NCI-H1694 (cell line): ENCODE results near the gene DOCK4.
A peak's percentile ranks its signal among the peaks of the same experiment; 100 is the strongest.

Source experiments
- DNase-seq: peaks from one replicate; lab custom pipeline; 2025; lab: John Stamatoyannopoulos, UW

The DOCK4 gene

DNA sequence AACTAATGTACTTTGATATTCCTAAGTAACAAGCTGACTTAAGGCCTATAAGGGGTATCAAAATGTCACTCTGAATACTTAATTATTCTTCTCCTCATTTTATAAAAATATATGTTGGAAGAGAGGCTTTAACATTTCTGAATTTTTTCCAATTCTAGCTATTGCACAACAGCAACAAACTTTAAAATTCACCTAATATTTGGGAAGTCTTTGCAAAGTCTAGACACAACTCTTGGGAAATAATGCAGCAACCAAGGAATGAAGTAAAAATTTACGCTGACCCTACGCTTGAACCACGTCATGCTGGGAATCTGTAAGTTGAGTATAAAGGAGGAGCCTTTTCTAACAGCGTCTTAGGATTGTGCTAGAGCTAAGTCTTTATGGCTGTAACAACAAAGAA is 400.0 kb downstream of the DOCK4 start:
- no peak for DNase-seq

GRCh38 chr7:111803015-111803758 is 403.0 kb downstream of the DOCK4 start:
- DNase-seq: no peak

- DNase-seq: no peak
These were observed 403.9 kb downstream of the DOCK4 start for GRCh38 chr7:111802194-111802772.

- no peak for DNase-seq
These were observed 404.9 kb downstream of the DOCK4 start for GRCh38 chr7:111801277-111801676.

DNA sequence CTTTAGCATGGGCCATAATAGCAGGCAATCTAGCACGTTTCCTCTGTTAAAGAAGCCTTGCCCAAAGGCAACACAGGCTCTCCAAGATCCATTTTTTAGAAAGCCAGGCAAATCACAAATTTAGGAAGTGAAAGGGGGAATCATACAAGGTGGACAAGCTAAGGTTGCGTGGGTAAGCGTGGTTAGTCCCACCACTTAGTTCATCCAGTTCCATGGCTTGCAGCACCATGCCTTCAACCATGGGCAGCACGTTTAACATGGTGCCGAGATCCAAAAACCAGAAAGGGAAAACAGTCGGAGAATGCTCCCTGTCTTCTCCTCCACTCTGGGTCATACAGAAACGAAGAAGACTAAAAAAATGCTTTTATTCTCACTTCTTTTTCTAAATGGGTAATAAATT is 409.5 kb downstream of the DOCK4 start:
- DNase-seq: no peak

- DNase-seq: no peak
These were observed 416.3 kb downstream of the DOCK4 start for GRCh38 chr7:111789870-111790269.

DNA sequence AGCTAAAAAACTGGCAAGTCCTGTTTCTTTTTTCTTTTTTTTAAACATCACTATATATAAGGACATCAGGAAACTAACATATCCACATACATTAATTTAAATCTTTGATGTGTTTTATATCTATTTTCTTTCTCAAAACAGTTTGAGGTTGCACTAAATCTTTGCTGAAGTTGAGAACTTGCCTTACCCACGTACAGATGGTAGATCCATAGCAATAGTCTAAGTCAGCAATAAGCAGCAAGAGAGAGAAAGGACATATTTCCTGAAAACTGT is 417.2 kb downstream of the DOCK4 start:
- DNase-seq: no peak

- DNase-seq: no peak
These were observed 417.7 kb downstream of the DOCK4 start for GRCh38 chr7:111788286-111789047.

GRCh38 chr7:111787741-111788140 is 418.5 kb downstream of the DOCK4 start:
- no peak for DNase-seq

DNA sequence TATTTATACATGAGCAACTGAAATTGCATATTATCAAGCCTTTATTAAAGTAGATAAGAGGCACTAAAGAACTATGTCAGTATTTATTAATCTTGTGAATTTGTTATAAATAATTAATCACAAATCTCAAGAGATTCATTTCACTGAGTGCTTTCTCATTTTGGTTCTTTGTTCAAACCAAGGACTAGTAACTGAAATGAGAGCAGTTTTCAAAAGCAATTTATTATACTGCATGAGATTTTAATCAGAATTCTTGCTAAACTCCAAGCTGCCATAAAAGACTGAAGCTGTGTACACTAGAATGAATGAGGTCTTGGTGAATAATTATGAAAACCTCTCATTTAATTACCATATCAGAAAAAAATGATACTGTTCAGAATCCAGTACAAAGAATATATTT is 419.1 kb downstream of the DOCK4 start:
- no peak for DNase-seq

DNA sequence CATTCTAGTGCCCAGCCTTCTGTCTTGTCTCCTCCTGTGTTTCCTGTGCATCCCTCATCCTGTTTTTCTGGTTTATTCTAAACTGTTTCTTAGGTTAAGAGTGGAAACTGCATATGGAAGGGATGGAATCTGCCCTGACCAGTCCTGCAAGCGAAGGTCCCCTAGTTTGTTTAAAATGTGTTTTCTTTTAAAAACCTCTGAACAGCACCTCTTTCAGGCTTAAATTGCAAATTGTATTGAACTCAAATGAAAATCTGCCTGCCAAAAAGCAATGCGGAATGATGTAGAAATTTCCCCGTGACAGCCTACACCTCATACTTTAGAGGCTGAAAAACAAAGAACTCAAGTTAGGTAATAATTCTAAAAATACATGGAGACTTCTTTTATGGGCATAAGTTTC is 421.1 kb downstream of the DOCK4 start:
- no peak for DNase-seq

- no peak for DNase-seq
These were observed 421.9 kb downstream of the DOCK4 start for GRCh38 chr7:111784296-111784695.

GRCh38 chr7:111783854-111784253 is 422.3 kb downstream of the DOCK4 start:
- no peak for DNase-seq

- DNase-seq: no peak
These were observed 425.7 kb downstream of the DOCK4 start for GRCh38 chr7:111780527-111780926.

- no peak for DNase-seq
These were observed 431.0 kb downstream of the DOCK4 start for GRCh38 chr7:111775206-111775605.

DNA sequence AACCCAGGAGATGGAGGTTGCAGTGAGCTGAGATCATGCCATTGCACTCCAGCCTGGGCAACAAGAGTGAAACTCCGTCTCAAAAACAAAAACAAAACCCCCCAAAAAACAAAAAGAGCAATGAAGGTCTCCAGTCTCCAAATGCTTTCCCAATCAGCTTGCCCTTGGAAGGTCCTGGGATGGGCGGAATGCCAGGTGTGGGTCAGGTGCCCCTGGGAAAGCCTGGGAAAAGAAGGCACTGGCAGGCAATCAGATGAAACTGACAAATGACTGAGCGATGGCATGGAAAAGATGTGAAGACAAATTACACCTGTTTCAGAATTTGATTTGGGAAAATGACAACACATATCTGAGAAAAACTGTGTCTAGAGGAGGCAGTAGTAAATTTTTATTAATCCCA is 433.5 kb downstream of the DOCK4 start:
- DNase-seq: no peak

- DNase-seq: no peak
These were observed 434.6 kb downstream of the DOCK4 start for GRCh38 chr7:111771638-111772037.

DNA sequence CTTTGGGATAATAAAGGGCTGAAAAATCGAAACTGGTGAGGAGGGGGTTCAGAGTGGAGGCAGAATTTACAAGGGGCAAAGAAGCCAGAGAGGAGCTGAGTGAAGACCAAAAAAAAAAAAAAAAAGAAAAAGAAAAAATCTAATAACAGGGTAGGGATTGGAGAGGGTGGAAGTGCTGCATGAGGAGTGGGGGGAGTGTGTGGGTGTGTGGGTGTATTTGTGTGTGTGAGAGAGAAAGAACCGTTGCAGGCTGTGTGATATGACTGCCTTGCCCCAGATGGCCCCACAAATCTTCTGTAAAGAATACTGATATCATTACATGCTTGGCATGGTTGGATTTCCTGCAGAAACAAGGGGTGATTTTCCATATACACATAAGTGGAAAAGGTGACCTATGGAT is 436.1 kb downstream of the DOCK4 start:
- no peak for DNase-seq

- peak; percentile 21 for DNase-seq
These were observed 440.2 kb downstream of the DOCK4 start for GRCh38 chr7:111765751-111766643.

DNA sequence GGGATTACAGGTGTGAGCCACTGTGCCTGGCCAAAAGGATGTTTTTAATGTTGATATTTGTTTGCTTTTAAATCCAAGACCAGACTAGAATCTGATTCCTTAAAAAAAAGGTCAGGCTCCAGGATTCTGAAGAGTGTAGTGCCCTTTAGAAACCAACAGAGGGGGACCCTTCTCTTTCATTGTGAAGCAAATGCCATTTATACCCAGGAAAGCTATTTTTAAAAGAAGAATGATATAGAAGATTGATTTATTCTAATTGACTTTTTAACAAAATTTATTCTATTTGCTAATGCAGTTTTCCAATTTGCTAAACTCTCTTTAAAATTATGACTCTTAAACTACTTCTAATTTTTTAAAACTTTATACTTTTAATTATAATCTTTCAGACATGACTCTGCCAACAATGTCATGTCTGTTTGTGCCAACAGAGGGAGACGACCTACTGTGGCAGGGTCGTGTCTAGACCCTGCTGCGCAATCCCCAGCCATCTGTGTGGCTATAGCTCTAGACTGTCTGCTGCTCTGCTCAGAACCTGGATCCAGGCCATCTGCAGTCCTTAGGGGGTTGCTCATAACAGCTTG is 442.9 kb downstream of the DOCK4 start:
- peak; percentile 57 for DNase-seq

DNA sequence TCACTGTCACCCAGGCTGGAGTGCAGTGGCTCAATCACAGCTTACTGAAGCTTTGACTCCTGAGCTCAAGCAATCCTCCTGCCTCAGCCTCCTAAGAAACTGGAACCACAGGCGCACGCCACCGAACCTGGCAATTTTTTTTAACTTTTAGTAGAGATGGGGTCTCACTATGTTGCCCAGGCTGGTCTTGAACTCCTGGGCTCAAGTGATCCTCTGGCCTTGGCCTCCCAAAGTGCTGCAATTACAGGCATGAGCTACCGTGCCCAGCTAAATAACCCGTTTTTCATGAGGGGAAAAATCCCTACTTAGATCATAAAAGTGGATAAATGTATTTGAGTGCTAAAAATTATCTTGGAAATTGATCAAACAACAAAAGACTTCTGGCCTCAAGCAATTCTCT is 443.4 kb downstream of the DOCK4 start:
- no peak for DNase-seq

GRCh38 chr7:111762211-111762610 is 444.0 kb downstream of the DOCK4 start:
- no peak for DNase-seq
